Skeletal muscle cell (primary cell): ENCODE measurements around the gene SLC13A3.
A peak's percentile ranks its signal among the peaks of the same experiment; 100 is the strongest.

Source experiments
- DNase-seq: peaks from one replicate; pipeline ENCODE4 v3.0.0-alpha.2; 2010; ENCODE audit warnings: low read depth
- H3K4me3 ChIP-seq: 2 replicates; pipeline ENCODE4 v1.5.1; 2011; ENCODE audit warnings: low read depth, mild to moderate bottlenecking, control low read depth, low read length, moderate library complexity

SLC13A3 gene

GRCh38 chr20:46639587-46639986 lies 11.7 kb downstream of the SLC13A3 start:
- DNase-seq: no peak
- no peak overlapping the region for H3K4me3 ChIP-seq

GRCh38 chr20:46638898-46639274 lies 12.4 kb downstream of the SLC13A3 start:
- no peak for DNase-seq
- H3K4me3 ChIP-seq: no peak overlapping the region

- no peak for DNase-seq
- H3K4me3 ChIP-seq: no peak overlapping the region
These were observed 12.9 kb downstream of the SLC13A3 start for GRCh38 chr20:46638134-46638897.

- DNase-seq: no peak
- H3K4me3 ChIP-seq: no peak overlapping the region
These were observed 13.7 kb downstream of the SLC13A3 start for GRCh38 chr20:46637427-46638133.

- no peak overlapping the region for H3K4me3 ChIP-seq
- no peak for DNase-seq
These were observed 14.2 kb downstream of the SLC13A3 start for GRCh38 chr20:46637020-46637419.

GRCh38 chr20:46636514-46636913 lies 14.7 kb downstream of the SLC13A3 start:
- H3K4me3 ChIP-seq: no peak overlapping the region
- DNase-seq: no peak

- H3K4me3 ChIP-seq: no peak overlapping the region
- DNase-seq: no peak
These were observed 15.6 kb downstream of the SLC13A3 start for GRCh38 chr20:46635514-46636136.

GRCh38 chr20:46634528-46634927 lies 16.7 kb downstream of the SLC13A3 start:
- no peak for DNase-seq
- no peak overlapping the region for H3K4me3 ChIP-seq

GRCh38 chr20:46631874-46632446 lies 19.3 kb downstream of the SLC13A3 start:
- no peak for DNase-seq
- no peak overlapping the region for H3K4me3 ChIP-seq

- H3K4me3 ChIP-seq: no peak overlapping the region
- DNase-seq: no peak
These were observed 19.9 kb downstream of the SLC13A3 start for GRCh38 chr20:46631212-46631869.

GRCh38 chr20:46630306-46630705 lies 21.0 kb downstream of the SLC13A3 start:
- DNase-seq: no peak
- no peak overlapping the region for H3K4me3 ChIP-seq

GRCh38 chr20:46629341-46629740 lies 21.9 kb downstream of the SLC13A3 start:
- no peak for DNase-seq
- no peak overlapping the region for H3K4me3 ChIP-seq

- no peak for DNase-seq
- no peak overlapping the region for H3K4me3 ChIP-seq
These were observed 24.0 kb downstream of the SLC13A3 start for GRCh38 chr20:46627234-46627633.

- H3K4me3 ChIP-seq: no peak overlapping the region
- no peak for DNase-seq
These were observed 24.5 kb downstream of the SLC13A3 start for GRCh38 chr20:46626758-46627157.

GRCh38 chr20:46625875-46626373 lies 25.3 kb downstream of the SLC13A3 start:
- H3K4me3 ChIP-seq: no peak overlapping the region
- DNase-seq: no peak

GRCh38 chr20:46624946-46625345 lies 26.3 kb downstream of the SLC13A3 start:
- DNase-seq: no peak
- no peak overlapping the region for H3K4me3 ChIP-seq

- no peak for DNase-seq
- no peak overlapping the region for H3K4me3 ChIP-seq
These were observed 29.1 kb downstream of the SLC13A3 start for GRCh38 chr20:46622165-46622564.

GRCh38 chr20:46621492-46621891 lies 29.8 kb downstream of the SLC13A3 start:
- no peak overlapping the region for H3K4me3 ChIP-seq
- DNase-seq: peak; percentile 75

GRCh38 chr20:46619445-46619844 lies 31.8 kb downstream of the SLC13A3 start:
- no peak overlapping the region for H3K4me3 ChIP-seq
- no peak for DNase-seq
